Subcutaneous adipose tissue (tissue), 4 donors: Measurements from ENCODE around the gene PITPNC1. TPM values are rescaled to one million over a fixed set of nuclear protein-coding genes. Genes with fewer than 3 reads are reported as not detected.

Experiments
- total RNA-seq, 4 donors: library from RNA; depleted of rRNA; stranded (reverse); fragments of >200 nt; gene quantifications; one replicate each; pipeline ENCODE4 v1.1.0, GENCODE V29; 2016
- TF ChIP-seq, protein P1 (sequence below): fragments of 450-650 bp; IDR thresholded peaks from one replicate; pipeline ENCODE4 v1.5.1; 2016; ENCODE audit warnings: low read depth, mild to moderate bottlenecking, control low read depth, antibody characterized with exemption, moderate library complexity

Gene PITPNC1
- total RNA-seq, 4 donors from 2014 or later: 12.1 to 26.8 (median 18.2) TPM

DNA sequence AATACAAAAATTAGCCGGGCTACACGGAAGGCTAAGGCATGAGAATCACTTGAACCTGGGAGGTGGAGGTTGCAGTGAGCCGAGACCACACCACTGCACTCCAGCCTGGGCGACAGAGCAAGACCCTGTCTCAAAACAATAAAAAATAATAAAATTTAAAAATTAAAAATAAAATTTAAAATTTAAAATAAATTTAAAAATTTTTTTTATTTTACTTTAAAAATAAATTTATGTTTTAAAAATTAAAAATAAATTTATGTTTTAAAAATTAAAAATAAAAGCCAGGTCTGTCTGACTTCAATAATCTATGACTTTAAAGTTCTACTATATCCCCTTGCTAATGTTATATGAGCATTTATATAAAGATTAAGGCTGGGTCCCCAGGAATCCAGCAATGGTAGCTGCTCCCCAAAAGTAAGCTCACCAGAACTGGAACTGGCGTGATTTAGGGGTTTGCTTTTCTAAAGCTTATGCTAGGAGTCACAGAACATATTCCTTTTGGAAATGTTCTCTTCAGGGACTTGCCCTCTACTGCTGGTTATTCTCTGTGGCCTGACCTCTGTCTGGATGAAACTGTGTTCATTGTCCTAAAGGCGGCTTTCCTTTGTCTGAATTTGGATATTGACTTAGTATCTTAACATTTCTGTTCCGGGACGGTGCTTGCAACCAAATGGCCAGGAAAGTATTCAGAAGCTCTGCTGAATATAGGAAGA, 200.5 kb downstream of the PITPNC1 start:
- TF ChIP-seq, protein P1, sequence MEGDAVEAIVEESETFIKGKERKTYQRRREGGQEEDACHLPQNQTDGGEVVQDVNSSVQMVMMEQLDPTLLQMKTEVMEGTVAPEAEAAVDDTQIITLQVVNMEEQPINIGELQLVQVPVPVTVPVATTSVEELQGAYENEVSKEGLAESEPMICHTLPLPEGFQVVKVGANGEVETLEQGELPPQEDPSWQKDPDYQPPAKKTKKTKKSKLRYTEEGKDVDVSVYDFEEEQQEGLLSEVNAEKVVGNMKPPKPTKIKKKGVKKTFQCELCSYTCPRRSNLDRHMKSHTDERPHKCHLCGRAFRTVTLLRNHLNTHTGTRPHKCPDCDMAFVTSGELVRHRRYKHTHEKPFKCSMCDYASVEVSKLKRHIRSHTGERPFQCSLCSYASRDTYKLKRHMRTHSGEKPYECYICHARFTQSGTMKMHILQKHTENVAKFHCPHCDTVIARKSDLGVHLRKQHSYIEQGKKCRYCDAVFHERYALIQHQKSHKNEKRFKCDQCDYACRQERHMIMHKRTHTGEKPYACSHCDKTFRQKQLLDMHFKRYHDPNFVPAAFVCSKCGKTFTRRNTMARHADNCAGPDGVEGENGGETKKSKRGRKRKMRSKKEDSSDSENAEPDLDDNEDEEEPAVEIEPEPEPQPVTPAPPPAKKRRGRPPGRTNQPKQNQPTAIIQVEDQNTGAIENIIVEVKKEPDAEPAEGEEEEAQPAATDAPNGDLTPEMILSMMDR: no peak

DNA sequence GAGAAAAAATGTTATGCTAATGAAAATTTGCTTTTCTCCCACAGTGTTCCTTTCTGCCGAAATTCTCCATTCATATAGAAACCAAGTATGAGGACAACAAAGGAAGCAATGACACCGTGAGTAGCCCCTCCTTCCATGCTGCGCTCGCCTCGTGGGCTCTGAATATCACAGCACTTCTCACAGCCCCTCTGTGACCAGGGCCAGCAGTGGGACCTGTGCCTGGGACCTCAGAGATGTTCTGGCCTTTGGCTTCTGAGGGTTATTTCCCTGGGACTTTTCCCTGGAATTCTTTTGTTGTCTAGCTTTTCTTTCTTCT, 201.0 kb downstream of the PITPNC1 start:
- TF ChIP-seq, protein P1: no peak

DNA sequence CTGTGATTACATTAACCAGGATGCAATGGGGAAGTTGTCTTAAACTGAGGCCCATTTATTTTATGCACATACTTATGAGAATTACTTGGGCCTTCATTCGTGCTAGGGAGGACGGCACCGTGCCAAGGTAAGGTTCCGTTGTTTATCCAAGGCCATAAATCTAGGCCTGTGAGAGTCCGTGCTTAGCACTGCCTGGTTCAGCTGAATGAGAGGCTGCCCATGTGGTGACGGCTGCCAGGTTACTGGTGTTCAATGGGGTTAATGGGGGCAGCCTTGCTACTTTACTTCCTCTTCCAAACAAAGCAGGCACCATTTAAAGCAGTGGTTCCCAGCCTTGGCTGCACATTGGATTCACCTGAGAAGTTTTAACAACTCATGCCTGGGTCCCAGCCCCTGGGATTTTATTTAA, 205.6 kb downstream of the PITPNC1 start:
- TF ChIP-seq, protein P1: no peak

DNA sequence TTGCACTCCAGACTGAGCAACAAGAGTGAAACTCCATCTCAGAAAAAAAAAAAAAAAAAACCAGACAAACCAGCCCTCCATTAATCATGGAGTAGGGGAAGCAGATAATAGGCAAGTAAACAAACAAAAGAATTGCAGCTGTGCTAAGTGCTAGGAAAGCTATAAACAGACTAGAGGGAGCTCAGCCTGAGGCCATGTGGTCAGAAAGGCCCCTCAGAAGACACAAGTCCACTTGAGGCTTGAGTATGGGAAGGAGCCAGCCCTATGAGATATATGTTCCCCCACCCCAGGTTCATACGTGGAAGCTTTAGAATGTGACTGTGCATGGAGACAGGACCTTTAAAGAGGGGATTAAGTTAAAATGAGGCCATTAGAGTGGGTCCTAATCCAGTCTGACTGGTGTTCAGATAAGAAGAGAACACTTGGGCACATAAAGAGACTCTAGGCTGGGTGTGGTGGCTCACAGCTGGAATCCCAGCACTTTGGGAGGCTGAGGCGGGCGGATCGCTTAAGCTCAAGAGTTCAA, 208.1 kb downstream of the PITPNC1 start:
- TF ChIP-seq, protein P1: no peak

DNA sequence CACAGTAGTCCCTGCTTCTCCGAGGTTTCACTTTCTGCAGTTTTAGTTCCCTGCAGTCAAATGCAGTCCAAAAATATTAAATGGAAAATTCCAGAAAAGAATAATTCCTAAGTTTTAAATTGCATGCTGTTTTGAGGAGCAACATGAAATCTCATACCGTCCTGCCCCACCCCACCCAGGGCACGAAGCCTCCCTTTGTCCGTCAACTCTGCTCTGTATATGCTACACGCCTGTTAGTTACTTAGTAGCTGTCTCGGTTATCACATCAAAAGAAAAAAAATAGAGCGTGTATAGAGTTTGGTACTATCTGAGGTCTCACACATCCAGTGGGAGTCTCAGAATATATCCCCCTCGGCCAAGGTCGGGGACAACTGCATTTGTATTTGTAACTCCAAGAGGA, 211.2 kb downstream of the PITPNC1 start:
- TF ChIP-seq, protein P1: no peak

DNA sequence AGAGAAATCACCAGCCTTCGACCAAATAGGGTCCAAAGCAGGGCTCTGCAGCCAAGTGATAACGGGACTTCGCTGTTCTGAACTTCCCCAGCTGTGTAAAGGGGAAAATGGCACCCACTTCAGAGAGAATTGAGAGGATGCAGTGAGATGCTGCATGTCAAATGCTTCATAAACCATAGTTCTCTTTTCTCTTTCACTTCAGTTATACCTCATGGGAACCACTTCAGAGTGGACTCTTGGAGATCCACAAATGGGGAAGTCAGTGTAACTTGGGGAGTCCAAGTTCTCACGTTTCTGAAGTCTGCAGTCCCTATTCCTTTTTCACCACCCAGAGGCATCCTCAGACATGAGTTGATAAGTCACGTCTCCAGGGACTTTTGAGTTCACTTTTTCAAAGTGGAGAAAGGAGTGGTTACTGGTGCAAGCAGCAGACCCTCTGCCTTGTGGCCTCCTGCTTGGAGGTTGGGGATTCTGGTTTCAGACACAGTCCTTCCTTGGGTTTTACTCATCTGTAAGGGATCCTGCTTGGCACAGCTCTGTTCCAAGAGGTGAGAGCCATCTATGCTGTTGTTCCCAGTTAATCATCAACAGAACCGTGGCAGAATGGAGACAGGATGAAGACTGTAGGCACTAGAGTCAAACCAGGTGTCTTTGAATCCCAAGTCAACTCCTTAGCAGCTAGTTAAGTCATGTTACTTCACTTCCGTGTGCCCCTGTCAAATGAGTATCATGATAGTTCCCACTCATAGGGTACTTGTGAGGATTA, 217.2 kb downstream of the PITPNC1 start:
- TF ChIP-seq, protein P1: no peak

DNA sequence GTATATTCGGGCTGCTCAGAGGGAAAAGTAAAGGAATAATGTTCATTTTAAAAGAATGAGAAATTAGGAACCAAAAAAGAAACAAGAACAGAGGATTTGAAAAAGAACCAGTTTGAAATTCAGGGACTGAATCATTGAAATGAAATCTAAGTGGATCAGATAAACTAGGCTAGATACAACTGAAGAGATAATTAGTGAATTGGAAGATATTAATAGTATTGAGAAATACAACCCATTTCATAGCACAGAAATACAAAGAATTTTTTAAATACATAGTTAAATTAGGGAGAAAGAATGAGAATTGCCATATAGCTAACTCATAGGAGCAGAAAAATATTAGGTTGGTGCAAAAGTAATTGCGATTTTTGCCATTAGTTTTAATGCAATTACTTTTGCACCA, 223.3 kb downstream of the PITPNC1 start:
- TF ChIP-seq, protein P1: no peak
